ENCODE measurements around the gene CETN2.

- TF ChIP-seq CTCF (tag by site-specific recombination; IDR thresholded peaks at IDR 0.05) (no peak), ZNF76 (tag by site-specific recombination; IDR thresholded peaks at IDR 0.05; ENCODE audit: borderline replicate concordance, low read depth) (no peak), ZBTB11 (tag by site-specific recombination; conservative IDR thresholded peaks at IDR 0.05; ENCODE audit: low read depth) (no peak), ZNF785 (tag by site-specific recombination; IDR thresholded peaks at IDR 0.05) (no peak), ZNF670 (tag by site-specific recombination; IDR thresholded peaks at IDR 0.05; ENCODE audit: low read depth) (no peak), ZSCAN23 (tag by site-specific recombination; IDR thresholded peaks at IDR 0.05) (no peak)
These were observed 31.3 kb upstream of the CETN2 start for GRCh38 chrX:152861826-152862225.
